Esophagus (tissue), 2 donors: ENCODE data around the gene FBN3. TPM values are rescaled to one million over a fixed set of nuclear protein-coding genes. Genes with fewer than 3 reads are reported as not detected.
A peak's percentile ranks its signal among the peaks of the same experiment; 100 is the strongest.

Experiments
- H3K27ac ChIP-seq, 2 donors: one replicate each; pipeline ENCODE4 v1.5.1; 2013; ENCODE audit warnings: low read depth in 2 of 2, mild to moderate bottlenecking in 2 of 2, inconsistent platforms in 1 of 2, low read length in 1 of 2, moderate library complexity in 1 of 2
- H3K27me3 ChIP-seq, 2 donors: one replicate each; pipeline ENCODE4 v1.6.1; 2013; ENCODE audit warnings: low read length in 2 of 2, control low read depth in 1 of 2, mild to moderate bottlenecking in 1 of 2; ENCODE audit not compliant: insufficient read depth in 2 of 2, control insufficient read depth in 1 of 2
- H3K36me3 ChIP-seq, 2 donors: one replicate each; pipeline ENCODE4 v1.6.1; 2013; ENCODE audit warnings: low read length in 1 of 2; ENCODE audit not compliant: control insufficient read depth in 2 of 2, insufficient read depth in 2 of 2
- H3K4me1 ChIP-seq, 2 donors: one replicate each; pipeline ENCODE4 v1.6.1; 2013; ENCODE audit warnings: low read length in 1 of 2; ENCODE audit not compliant: control insufficient read depth in 2 of 2, insufficient read depth in 2 of 2
- H3K4me3 ChIP-seq, 2 donors: one replicate each; pipeline ENCODE4 v1.5.1; 2013; ENCODE audit warnings: low read length in 2 of 2, mild to moderate bottlenecking in 2 of 2, low read depth in 1 of 2, moderate library complexity in 1 of 2
- H3K9me3 ChIP-seq, 2 donors: one replicate each; pipeline ENCODE4 v1.6.1; 2013; ENCODE audit warnings: mild to moderate bottlenecking in 2 of 2, low read depth in 1 of 2, low read length in 1 of 2, moderate library complexity in 1 of 2; ENCODE audit not compliant: control insufficient read depth in 2 of 2, insufficient read depth in 1 of 2
- WGBS, 2 donors: extraction: QIAGEN DNeasy Blood & Tissue Kit; methylation state at CpG; one replicate each; pipeline ENCODE4 v1.1.7; 2013; 5-methylcytosine and 5-hydroxymethylcytosine counted together
- polyA plus RNA-seq, 2 donors: library from polyadenylated mRNA; stranded (reverse); fragments of 200-250 nt; gene quantifications; one replicate each; pipeline ENCODE4 v1.2.3, GENCODE V29; 2013
- donor health status: healthy with polysubstance abuse.
- donor health status: Bipolar disorder and iron deficiency.

FBN3 gene
- polyA plus RNA-seq, 2 donors, result under 0.01 to 0.02 TPM

GRCh38 chr19:8050274-8051096 is 98.9 kb downstream of the FBN3 start:
- peak overlapping the region in 1 of 2 donors; percentile 13 for H3K4me3 ChIP-seq
- H3K27me3 ChIP-seq, result no peaks in the 10 kb centered on the region
- peaks cover 0 to 7% of the 10 kb centered on the region in 2 donors for H3K9me3 ChIP-seq
- H3K36me3 ChIP-seq, result no peaks in the 10 kb centered on the region
- no peak overlapping the region for H3K27ac ChIP-seq
- WGBS, 2 donors, result 9 to 12% methylated on average over 36 to 49 of the region's 49 CpGs
- H3K4me1 ChIP-seq, result peaks cover 3 to 7% of the 10 kb centered on the region in 2 donors

DNA sequence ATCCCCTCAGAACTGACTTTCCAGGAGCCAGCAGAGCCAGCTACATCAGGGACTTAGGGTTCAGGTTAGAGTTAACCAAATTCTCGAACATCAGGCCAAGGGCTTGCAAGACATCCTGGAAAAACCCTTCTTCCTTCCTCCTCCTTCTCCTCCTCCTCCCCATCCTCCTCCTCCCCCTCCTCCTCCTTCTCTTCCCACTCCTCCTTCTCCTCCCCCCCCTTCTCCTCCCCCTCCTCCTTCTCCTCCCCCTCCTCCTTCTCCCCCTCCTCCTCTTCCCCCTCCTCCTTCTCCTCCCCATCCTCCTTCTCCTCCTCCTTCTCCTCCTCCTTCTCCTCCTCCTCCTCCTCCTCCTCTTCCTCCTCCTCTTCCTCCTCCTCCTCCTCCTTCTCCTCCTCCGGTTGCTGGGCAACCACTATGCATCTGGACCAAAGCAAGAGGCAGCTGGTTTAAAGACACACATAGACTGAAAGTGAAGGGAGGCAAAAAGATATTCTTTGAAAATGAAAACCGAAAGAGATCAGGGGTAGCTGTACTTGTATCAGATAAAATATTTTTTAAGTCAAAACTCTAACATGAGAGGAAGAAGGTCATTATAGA is 102.7 kb downstream of the FBN3 start:
- Histone ChIP-seq H3K9me3 (peaks cover 0 to 7% of the 10 kb centered on the region in 2 donors), H3K27ac (no peak overlapping the region), H3K4me3 (no peak overlapping the region), H3K36me3 (no peaks in the 10 kb centered on the region), H3K27me3 (no peaks in the 10 kb centered on the region), H3K4me1 (peaks cover 3 to 7% of the 10 kb centered on the region in 2 donors)
- 56 to 58% methylated on average over 3 of the region's 3 CpGs for WGBS, 2 donors

GRCh38 chr19:8045872-8046568 is 103.4 kb downstream of the FBN3 start:
- no peak overlapping the region for H3K27ac ChIP-seq
- WGBS, 2 donors, result 64 to 72% methylated on average over 10 of the region's 10 CpGs
- H3K9me3 ChIP-seq, result peaks cover 0 to 7% of the 10 kb centered on the region in 2 donors
- no peaks in the 10 kb centered on the region for H3K36me3 ChIP-seq
- H3K4me1 ChIP-seq, result peaks cover 3 to 7% of the 10 kb centered on the region in 2 donors
- H3K4me3 ChIP-seq, result no peak overlapping the region
- no peaks in the 10 kb centered on the region for H3K27me3 ChIP-seq

DNA sequence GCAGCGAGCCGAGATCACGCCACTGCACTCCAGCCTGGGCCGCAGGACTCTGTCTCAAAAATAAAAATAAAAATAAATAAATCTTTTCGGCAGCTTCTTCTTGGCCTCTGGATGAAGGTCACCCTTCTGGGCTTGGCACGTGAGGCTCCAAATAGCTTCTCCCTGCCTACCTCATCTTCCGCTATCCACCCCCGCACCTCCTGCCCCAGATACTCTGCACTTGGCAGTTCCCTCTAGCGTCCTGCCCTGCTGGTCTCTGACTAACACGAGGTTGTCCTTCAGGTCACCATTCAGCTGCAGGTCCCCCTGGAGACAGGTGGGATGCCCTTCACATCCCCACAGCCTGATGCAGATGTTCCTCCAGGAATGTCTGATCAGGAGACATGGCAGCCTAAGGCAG is 105.4 kb downstream of the FBN3 start:
- no peaks in the 10 kb centered on the region for H3K9me3 ChIP-seq
- no peaks in the 10 kb centered on the region for H3K36me3 ChIP-seq
- no peak overlapping the region for H3K27ac ChIP-seq
- 78 to 82% methylated on average over 10 of the region's 10 CpGs for WGBS, 2 donors
- H3K27me3 ChIP-seq, result no peaks in the 10 kb centered on the region
- H3K4me1 ChIP-seq, result peaks cover 0 to 3% of the 10 kb centered on the region in 2 donors
- no peak overlapping the region for H3K4me3 ChIP-seq

DNA sequence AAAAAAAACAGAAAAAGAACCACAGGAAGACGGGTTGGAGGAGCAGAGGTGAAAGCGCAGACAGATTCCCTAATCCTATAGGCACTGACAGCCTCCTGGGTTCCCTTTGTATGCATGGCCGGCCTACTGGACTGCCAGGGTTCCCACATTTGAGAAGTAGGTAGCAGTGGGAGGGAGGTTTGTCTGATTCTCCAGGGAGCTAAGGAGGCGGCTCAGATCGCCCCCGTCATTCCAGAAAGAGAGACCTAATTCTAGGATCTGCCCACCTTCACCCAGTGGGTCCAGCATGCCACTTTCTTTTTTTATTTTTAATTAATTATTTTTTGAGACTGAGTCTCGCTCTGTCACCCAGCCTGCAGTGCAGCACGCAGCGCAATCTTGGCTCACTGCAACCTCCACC is 106.5 kb downstream of the FBN3 start:
- 90% methylated on average over 9 of the region's 9 CpGs for WGBS, 2 donors
- Histone ChIP-seq H3K27me3 (no peaks in the 10 kb centered on the region), H3K4me1 (peaks cover 0 to 3% of the 10 kb centered on the region in 2 donors)

DNA sequence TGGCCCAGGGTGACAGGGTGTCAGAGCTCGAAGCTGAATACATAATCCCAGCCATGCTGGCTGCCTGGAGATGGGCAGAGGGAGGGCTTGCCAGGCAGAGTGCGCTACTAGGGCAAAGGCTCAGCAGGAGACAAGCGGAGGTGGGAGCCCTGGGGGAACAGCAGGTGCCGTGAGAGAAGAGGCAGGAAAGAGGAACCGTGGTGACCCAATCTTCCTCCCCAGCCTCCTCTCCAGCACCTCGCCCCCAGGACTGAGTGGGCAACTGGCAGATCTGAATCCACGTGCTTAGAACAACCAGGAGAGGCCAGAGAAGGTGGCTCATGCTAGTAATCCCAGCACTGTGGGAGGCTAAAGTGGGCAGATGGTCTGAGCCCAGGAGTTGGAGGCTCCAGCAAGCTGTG is 107.9 kb downstream of the FBN3 start:
- 53 to 56% methylated on average over 7 of the region's 7 CpGs for WGBS, 2 donors
- no peak overlapping the region for H3K27ac ChIP-seq
- peaks cover 0 to 3% of the 10 kb centered on the region in 2 donors for H3K4me1 ChIP-seq
- no peaks in the 10 kb centered on the region for H3K36me3 ChIP-seq
- H3K4me3 ChIP-seq, result no peak overlapping the region
- no peaks in the 10 kb centered on the region for H3K9me3 ChIP-seq
- no peaks in the 10 kb centered on the region for H3K27me3 ChIP-seq

More for the DNA sequence above, 106.5 kb downstream of the FBN3 start:
- H3K9me3 ChIP-seq, result no peaks in the 10 kb centered on the region
- no peak overlapping the region for H3K27ac ChIP-seq
- H3K4me3 ChIP-seq, result no peak overlapping the region
- no peaks in the 10 kb centered on the region for H3K36me3 ChIP-seq

DNA sequence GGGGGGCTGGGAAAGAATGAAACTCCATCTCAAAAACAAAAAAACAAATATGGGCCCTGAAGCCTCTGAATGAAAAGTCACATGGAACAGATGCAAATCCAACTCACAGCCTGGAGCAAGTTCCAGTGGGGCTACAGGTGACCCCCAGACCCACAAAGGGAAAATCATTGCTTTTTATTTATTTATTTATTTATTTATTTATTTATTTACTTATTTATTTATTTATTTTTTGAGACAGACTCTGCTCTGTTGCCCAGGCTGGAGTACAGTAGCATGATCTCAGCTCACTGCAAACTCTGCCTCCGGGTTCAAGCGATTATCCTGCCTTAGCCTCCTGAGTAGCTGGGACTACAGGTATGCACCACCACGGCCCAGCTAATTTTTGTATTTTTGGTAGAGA is 110.2 kb downstream of the FBN3 start:
- no peaks in the 10 kb centered on the region for H3K36me3 ChIP-seq
- no peaks in the 10 kb centered on the region for H3K4me1 ChIP-seq
- no peaks in the 10 kb centered on the region for H3K27me3 ChIP-seq
- no peaks in the 10 kb centered on the region for H3K9me3 ChIP-seq
- 96 to 98% methylated on average over 3 of the region's 3 CpGs for WGBS, 2 donors
- no peak overlapping the region for H3K4me3 ChIP-seq
- H3K27ac ChIP-seq, result no peak overlapping the region

DNA sequence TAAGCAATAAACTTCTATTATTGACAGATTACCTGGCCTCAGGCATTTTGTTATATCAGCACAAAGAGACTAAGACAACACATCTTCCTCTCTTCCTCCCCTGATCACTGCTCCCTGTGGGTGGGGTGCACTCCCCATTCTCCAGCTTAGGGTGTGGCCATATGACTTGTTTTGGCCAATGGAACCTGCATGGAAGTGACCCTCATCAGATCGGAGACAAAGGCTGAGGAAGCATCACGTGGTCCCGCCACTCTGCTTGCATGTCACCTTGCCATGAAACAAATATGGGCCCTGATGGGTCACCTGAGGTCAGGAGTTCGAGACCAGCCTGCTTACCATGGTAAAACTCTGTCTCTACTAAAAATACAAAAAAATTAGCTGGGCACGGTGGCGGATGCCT is 110.6 kb downstream of the FBN3 start:
- H3K36me3 ChIP-seq, result no peaks in the 10 kb centered on the region
- no peaks in the 10 kb centered on the region for H3K9me3 ChIP-seq
- no peak overlapping the region for H3K4me3 ChIP-seq
- H3K27ac ChIP-seq, result no peak overlapping the region
- H3K27me3 ChIP-seq, result no peaks in the 10 kb centered on the region
- WGBS, 2 donors, result 78 to 79% methylated on average over 6 of the region's 6 CpGs
- no peaks in the 10 kb centered on the region for H3K4me1 ChIP-seq

DNA sequence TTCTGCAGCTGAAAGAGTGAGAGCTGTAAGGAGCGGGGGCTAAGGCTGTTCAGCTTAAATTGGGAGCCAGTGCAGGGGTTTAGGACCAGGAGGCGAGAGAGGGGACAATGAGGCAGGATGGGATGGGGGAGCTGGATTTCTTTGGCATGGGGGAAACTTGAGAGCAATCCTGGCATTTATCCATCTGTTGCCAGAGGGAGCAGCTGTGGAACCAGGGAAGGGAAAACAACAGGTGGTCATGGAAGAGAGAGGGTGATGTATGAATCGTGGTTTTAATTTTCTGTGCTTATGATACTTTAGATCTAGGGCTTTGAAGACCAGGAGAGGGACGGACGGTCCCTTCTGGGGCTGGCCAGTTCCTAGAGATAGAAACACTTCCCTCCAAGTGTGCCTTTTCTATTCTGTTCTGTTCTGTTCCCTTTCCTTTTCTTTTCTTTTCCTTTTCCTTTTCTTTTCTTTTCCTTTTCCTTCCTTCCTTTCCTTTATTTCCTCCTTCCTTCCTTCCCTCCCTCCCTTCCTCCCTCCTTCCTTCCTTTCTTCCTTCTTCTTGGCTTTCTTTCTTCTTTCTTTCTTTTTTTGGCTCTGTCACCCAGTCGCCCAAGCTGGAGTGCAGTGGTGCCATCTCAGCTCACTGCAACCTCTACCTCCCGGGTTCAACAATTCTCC is 112.8 kb downstream of the FBN3 start:
- Histone ChIP-seq H3K36me3 (no peaks in the 10 kb centered on the region), H3K27me3 (no peaks in the 10 kb centered on the region), H3K4me3 (no peak overlapping the region), H3K9me3 (no peaks in the 10 kb centered on the region), H3K27ac (no peak overlapping the region), H3K4me1 (no peaks in the 10 kb centered on the region)
- 64 to 65% methylated on average over 7 of the region's 7 CpGs for WGBS, 2 donors
